SW 1271 (cell line): ENCODE results near the gene PERM1.
"Not testable (repeated sequence)": the region's sequence is repeated elsewhere in the genome, so short reads cannot be mapped to it uniquely, and the experiment has no call there.

Experiments
- DNase-seq, 2 experiments: peaks; one replicate each; lab custom pipeline; 2025; lab: John Stamatoyannopoulos, UW

Gene PERM1

DNA sequence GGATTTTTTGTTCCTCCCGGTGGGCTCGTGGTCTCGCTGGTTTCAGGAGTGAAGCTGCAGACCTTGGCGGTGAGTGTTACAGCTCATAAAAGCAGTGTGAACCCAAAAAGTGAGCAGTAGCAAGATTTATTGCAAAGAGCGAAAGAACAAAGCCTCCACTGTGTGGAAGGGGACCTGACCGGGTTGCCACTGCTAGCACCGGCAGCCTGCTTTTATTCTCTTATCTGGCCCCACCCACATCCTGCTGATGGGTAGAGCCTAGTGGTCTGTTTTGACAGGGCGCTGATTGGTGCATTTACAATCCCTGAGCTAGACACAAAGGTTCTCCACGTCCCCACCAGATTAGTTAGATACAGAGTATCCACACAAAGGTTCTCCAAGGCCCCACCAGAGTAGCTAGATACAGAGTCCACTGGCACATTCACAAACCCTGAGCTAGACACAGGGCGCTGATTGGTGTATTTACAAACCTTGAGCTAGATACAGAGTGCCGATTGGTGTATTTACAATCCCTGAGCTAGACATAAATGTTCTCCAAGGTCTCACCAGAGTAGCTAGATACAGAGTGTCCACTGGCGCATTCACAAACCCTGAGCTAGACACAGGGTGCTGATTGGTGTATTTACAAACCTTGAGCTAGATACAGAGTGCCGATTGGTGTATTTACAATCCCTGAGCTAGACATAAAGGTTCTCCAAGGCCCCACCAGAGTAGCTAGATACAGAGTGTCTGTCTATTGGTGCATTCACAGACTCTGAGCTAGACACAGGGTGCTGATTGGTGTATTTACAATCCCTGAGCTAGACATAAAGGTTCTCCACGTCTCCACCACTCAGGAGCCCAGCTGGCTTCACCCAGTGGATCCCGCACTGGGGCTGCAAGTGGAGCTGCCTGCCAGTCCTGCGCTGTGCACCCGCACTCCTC is 35.8 kb upstream of the PERM1 start:
- not testable (repeated sequence) for DNase-seq

DNA sequence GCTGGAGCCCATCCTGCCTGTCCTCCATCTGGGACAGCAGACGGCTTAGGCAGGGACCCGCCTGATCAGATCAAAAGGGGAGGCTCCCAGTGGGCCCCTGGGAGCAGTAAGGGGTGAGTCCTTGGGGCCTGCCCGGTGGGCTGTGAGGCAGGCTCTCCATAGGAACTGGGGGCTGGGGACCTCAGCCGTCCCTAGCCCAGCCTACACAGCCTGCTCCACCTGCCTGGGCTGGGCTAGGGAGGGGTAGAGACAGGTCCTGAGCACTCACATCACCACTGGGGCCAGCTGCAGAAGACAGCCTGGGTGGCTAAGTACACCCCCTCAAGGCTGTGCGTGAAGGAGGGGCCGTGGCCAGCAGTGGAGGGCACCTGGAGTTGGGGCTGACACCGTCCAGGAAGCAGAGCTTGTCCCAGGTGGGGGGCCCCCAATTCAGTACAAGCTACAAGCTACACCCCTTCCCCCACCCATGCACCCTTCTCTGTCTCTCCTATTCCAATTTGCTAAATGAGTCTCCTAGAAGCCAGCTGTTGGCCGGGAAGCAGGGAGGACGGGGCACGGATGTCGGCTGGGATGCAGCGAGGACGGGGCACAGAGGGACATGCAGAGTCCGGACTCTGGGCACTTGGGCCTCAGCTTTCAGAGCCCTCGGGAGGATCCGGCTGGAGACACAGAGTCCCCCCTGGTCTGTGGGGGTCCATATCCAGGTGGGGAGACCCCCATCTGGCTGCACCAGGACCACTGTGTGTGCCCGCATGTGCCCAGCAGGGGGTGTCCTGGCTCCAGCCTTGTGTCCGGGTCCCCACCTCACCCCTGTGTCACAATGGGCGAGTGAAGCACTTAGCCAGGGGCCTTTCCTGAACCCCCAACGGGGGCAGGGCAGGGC is 33.1 kb upstream of the PERM1 start:
- DNase-seq = no peak

DNA sequence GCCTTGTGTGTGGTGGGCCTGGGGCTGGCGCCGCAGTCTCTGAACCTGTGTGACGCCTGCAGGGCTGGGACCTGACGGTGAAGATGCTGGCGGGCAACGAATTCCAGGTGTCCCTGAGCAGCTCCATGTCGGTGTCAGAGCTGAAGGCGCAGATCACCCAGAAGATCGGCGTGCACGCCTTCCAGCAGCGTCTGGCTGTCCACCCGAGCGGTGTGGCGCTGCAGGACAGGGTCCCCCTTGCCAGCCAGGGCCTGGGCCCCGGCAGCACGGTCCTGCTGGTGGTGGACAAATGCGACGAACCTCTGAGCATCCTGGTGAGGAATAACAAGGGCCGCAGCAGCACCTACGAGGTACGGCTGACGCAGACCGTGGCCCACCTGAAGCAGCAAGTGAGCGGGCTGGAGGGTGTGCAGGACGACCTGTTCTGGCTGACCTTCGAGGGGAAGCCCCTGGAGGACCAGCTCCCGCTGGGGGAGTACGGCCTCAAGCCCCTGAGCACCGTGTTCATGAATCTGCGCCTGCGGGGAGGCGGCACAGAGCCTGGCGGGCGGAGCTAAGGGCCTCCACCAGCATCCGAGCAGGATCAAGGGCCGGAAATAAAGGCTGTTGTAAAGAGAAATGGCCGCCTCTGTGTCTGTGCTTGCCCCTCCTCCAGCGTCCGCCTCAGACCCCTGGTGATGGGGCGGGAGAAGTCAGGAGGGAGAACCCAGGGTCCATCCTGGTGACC is 32.2 kb upstream of the PERM1 start:
- DNase-seq = peak; percentile 23 to 53

DNA sequence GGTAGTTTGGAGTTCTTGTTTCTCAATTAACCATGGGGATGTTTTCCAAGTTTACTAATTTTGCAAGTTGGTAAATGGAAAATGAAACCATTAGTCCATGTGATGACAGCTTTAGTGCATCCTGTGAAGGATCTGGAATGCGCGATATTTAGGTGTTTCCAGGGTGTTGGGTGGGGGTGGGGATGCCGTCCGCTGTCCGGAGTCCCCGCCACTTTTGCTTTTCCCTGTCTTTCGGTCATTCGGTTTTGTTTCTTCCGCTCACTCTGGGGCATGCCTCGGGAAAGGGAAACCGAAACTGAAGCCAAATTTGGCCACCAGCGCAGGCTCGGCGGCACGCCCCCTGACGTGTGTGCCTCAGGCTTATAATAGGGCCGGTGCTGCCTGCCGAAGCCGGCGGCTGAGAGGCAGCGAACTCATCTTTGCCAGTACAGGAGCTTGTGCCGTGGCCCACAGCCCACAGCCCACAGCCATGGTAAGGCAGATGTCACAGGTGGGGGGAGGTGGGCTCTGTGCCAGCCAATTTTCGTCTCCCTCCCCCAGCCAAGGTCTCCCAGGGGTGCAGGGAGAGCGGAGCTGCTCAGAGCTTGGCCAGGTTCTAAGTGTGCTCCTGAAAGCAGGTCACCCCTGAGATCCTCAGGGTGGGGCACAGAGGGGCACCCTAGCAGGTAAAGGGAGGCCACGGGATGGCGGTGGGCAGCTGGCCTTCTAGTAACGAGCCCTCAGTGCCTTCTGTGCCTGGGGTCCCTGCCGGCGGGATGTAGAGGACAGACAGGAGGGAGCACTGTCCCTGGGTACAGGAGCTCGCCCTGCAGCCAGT is 31.4 kb upstream of the PERM1 start, which contains the start of gene ISG15:
ISG15 (plus strand) TSS at position 393 of the 817 bp plus-strand sequence; CDS start at position 470, 77 bp downstream.
- peak in 1 of 2 experiments; percentile 82 for DNase-seq

DNA sequence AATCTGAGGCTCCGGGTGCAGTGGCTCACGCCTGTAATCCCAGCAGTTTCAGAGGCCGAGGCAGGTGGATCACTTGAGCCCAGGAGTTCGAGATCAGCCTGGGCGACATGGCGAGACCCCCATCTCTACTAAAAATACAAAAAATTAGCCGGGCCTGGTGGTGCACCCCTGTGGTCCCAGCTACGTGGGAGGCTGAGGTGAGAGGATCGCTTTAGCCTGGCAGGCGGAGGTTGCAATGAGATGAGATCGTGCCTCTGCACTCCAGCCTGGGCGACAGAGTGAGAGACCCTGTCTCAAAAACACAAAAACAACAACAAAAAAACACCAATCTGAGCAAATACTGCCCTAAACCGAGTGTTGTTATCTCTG is 30.8 kb upstream of the PERM1 start:
- not testable (repeated sequence) for DNase-seq

DNA sequence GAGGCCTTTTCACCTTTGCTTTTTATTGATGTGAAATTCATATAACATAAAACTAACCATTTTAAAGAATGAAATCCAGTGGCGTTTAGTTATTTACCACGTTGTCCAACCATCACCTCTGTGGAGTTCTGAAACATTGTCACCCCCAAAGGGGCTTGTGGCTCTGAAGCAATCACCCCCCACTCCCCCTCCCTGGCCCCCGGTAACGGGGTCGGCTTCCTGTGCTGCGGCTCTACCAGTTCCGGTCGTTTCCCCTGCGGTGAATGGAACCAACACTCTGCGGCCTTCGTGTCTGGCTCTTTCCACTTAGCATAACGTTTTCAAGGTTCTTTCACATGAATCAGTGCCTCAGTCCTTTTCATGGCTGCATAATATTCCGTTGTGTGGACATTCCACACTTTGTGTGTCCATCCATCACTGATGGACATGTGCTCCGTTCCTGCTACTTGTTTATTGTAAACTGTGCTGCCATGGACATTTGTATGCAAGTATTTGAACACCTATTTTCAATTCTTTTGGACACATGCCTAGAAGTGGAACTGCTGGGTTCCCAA is 29.6 kb upstream of the PERM1 start:
- DNase-seq = no peak

DNA sequence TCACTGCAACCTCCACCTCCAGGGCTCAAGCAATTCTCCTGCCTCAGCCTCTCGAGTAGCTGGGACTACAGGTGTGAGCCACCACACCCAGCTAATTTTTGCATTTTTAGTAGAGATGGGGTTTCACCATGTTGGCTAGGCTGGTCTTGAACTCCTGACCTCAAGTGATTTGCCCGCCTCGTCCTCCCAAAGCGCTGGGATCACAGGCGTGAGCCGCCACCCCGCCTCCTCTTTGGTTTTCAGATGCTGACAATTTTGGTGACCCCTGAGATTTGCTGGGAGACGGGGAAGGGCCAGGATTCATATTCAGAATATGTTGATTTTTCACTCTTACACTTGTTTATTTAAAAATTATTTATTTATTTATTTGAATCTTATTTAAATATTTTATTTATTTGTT is 28.2 kb upstream of the PERM1 start:
- not testable (repeated sequence) for DNase-seq

DNA sequence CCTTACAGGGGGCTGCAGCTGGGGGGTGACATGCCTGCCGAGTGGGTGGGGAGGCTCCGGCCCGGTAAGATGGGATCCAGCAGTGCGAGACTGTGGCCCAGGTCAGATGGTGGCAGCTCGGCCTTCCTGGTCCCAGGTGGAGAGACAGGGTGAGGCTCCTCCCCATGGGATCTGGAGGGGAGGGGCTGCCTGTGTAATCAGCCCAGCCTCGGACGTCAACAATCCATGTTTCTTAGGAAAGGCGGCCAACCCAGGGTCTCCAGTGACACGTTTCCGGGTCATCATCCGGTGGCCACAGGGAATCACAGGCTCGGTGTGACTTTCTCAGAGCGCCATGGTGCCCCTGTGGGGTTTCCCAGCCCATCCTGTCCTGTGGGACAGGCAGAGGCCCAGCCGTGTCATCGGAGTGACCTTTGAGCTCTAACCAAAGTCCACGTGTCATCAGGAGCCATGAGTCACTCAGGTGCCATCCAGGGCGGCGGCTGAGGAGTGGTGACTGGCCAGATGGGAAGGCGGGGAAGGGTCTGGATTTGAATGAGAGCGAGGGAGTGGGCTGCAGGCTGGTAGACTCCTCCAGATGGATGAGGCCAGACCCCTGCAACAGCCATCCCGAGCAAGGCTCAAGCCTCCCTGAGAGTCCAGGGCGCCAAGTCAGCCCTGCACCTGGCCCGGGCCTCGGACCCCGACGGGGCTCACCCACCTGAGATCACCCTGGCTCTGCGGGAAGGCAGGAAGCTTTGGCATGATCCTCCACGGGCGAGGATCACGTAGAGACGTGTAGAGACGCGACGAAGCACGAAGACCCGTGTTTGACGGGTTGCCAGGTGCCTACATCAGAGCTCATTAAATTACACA is 24.6 kb upstream of the PERM1 start:
- no peak for DNase-seq

DNA sequence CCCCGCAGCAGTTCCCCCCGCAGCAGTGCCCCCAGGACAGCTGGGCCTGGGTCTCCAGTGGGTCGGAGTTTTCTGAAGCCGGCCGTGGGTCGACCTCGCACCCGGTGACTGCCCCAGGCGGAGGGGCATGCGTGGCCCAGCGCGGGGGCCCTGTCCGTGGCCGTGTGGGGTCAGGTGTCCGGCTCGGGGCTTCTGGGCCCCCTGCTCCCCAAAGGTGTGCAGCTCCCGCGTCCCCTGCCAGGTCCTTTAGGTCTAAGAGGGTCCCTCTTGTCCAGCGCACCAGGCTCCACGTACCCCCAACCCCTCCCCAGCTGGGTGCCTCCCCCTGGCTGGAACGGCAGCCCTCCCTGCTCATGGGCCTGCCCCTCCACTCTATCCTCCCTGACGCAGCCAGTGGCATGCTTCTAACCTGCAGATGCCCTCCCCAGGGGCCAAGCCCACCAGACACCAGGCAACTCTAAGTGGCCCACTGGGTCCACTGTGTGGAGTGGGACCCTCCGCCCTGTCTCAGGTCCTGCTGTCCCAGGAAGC is 23.9 kb upstream of the PERM1 start:
- DNase-seq = no peak

DNA sequence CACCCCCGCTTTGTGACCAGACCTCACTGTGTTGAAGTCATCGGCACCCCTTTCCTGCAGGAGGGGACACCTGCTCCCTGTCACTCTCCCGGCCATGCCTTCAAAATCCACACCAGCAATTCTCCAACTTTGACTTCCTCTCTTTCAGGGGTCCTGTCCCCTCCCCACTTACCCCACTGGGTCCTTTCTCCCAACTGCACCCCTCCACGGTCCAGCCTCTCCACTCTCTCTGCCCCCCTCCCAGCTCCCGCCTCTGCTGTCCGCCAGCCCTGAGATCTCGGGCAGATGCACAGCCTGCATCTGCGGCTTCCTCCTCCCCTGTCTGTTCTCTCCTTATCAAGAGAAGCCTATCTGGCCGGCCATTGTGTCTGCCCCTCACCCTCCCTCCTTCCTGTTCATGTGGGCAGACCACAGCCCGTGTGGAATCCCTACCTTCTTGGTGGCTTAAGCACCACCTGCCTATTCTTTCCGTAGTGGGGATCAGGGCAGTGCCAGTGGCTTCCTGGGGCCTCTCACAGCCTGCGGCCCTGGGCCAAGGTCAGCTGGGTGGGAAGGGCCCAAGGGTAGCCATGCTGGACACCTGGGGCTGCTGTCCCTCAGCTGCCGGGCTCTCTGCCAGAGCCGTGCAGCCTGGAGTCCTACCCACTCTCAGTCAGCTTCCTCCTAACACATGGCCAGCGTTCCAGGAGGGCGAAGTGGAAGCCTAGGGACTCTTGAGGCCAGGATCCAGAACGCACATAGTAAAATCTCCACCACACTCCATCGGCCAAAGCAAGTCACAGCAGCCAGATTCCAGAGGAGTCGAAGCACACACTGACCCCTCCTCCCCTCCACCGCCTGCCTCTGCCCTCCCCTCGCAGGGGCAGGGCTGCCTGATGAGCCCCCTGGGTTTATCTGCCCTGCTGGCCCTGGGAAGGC is 23.1 kb upstream of the PERM1 start:
- DNase-seq = no peak

DNA sequence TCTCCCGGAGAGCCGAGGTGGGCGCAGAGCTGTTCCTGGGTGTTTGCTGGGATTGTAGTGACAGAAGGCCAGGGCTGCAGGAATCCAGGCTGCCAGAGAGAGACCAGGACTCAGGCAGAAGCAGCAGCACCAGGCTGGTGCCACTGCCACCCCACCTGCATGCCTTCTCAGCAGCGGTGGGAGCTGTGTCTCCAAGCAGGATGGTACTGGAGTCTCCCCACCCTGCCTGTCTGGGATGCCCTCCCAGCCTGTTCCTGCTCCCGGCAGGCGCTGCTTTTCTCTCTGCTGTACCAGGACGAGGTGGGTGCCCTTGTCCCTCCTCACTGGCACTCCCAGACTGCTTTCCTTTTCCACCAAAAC is 22.5 kb upstream of the PERM1 start:
- DNase-seq = no peak

DNA sequence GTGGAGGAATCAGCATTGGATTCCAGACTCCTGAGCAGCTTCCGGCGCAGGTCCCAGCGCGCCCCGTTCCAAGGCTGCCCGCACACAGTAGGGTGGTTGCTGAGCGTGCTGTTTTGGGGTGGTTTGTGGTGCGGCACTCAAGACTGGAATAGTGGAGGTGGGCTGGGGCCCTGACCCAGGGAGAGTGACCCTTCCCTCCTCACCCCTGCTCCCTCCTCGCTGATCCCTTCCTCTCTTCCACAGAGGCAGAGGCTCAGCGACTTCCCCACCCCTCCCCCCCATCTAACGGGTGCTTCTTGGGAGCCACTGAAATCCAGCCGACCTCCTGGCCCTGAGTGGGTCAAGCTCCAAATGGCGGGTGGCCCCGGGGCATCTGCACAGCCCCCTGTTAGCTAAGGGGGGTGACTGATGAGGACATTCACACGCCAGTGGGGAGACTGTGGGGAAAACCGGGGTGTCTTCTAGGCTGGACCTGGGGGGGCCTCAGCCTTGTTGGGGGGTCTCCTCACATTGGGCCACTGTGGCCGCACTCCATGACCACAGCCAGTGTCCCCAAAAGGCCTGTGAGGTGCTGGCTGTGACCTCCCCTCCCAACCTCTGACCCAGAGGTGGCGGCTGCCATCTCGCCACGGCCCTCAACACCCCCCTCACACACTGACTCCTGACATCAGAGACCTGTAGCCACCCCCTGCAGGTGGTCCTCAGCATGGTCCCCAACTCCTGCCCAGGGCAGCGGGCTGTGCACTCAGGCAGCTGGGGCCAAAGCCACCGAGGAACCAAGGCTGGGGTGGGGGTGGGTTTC is 21.9 kb upstream of the PERM1 start:
- DNase-seq = no peak

DNA sequence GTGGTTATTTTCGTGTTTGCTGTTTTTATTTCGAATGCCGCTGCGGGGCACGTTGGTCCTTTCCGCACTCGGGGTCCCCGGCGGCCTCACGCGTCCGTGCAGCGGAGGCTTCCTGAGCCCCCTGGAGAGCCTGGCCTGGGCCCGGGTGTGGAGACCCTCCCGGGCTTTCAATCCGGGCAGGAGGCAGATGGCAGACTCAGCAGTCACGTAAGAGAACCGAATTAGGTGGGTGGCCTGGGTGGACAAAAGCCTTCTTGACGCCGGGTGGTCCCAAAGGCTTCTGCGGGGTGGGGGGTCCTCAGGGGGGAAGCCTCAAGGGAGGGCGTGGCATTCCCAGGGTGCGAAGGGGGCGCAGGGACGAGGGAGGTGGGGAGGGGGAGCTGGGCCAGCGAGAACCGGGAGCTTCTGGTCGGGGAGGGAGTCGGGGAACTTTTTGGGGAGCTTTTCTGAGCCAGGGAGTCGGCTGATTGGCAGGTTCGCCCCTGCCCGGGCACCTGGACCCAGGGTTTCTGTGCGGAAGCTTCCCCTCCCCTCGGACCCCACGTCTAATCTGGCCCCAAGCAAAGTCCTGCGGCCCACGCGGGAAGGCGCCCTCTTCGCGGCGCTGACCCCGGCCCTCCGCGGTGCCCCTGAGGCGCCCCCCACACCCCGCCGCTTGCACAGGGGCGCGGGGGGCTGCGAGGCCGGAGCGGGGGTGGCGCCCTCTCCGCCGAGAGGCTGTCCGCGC is 19.3 kb upstream of the PERM1 start:
- no peak for DNase-seq

DNA sequence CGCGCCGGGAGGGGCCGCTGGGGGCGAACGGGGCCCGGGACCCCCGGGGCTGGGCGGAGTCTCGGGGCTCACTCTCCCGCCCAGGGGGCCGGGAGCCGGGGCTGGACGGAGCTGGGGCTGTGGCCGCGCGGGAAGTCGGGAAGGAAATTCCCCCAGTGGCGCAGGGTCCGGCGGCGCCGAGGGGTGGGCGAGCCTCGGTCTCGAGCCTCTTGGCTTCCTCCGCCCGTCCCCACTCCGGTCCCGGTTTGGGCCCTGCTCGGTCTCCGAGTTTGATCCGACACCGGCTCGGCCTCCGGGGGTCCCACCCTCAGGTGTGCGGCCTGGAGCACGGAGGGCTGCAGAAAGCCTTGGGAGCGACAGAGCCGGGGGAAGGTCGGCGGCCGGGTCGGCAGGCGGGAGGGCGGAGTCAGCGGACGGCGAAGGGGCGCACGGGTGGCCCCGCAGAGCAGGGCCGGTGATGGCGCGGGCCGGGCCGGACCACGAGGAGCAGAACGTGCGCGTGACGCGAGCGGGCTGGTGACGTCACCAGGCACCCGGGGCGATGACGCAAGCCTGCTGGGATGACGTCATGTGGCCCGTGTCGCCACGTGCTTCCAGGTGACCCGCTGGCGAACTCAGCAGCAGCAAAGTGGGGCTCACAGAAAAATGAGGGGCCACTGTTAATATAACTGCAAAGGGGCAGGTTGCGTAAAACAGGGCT is 18.6 kb upstream of the PERM1 start:
- peak in 1 of 2 experiments; percentile 63 for DNase-seq

DNA sequence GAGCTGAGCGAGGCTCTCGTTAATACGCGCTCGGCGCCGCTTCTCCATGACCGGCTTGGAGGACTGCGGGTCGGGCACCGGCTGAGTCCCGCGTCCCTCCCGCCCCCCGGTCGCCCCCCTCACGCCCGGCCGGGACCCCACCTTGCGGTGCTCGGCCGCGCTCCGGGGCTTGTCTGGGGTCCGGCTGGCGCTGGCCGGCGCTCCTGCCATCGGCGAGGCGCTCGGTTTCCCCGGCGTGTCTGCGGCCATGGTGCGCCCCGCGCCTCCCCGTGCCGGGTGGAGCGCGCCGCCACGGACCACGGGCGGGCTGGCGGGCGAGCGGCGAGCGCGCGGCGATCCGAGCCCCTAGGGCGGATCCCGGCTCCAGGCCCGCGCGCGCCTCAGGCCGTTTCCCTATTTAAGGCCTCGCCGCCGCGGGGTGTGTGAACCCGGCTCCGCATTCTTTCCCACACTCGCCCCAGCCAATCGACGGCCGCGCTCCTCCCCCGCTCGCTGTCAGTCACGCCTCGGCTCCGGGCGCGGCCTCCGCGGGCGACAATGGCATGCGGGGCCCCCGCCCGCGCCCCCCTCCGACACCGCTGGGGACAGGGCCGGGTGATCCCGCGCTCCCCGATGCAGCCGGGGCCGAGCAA is 17.9 kb upstream of the PERM1 start, which contains the start of gene HES4:
HES4 (minus strand) TSS at position 373 of the 632 bp plus-strand sequence; CDS start at position 249, 124 bp downstream.
- peak; percentile 58 to 75 for DNase-seq
